ENCODE measurements around the gene SIRT5.

DNA sequence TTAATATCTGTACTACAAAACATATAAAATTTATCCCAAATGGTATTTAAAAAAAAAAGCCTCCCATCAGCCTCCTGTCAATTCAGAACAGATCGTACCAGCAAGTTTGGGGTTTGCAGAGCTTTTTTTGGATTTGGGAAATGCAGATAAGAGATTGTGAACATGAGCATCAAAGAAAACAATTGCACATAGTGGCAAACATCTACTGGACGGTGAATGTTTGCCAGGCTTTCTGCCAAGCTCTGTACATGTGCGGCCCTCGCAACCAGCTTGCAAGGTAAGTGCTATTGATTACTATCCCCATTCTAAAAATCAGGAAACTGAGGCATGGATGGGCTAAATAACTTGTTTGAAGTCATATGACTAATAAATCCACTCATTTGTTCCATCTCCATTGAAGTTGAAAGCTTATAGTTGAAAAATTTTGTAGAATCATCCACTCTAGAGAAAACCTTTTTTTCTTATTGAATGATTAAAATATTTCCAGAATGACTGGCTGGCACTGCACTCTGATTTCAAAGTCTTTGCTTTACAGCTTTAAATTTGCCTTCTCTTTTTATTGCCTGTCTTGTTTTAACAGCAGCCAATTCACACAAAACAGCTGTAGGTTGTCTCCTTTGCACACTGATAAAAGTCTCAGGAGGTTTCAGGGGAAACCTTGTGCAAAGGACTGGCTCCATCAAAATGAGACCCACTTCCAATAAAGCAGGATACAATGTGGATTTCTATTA lies 37.4 kb upstream of the SIRT5 start:
- TF ChIP-seq, protein P1, sequence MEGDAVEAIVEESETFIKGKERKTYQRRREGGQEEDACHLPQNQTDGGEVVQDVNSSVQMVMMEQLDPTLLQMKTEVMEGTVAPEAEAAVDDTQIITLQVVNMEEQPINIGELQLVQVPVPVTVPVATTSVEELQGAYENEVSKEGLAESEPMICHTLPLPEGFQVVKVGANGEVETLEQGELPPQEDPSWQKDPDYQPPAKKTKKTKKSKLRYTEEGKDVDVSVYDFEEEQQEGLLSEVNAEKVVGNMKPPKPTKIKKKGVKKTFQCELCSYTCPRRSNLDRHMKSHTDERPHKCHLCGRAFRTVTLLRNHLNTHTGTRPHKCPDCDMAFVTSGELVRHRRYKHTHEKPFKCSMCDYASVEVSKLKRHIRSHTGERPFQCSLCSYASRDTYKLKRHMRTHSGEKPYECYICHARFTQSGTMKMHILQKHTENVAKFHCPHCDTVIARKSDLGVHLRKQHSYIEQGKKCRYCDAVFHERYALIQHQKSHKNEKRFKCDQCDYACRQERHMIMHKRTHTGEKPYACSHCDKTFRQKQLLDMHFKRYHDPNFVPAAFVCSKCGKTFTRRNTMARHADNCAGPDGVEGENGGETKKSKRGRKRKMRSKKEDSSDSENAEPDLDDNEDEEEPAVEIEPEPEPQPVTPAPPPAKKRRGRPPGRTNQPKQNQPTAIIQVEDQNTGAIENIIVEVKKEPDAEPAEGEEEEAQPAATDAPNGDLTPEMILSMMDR (IDR thresholded peaks at IDR 0.05; ENCODE audit: low read length) = no peak
- TF ChIP-seq EZH2 (optimal IDR thresholded peaks at IDR 0.05; ENCODE audit: low read depth, low read length) = no peak

Data from MM.1S (cell line).